Mesenchymal stem cell (in vitro differentiated cells and primary cell): ENCODE measurements around the gene MAN2A1.

Experiments used
- DNase-seq: peaks from one replicate; pipeline ENCODE4 v3.0.0-alpha.2; 2013
- H2AFZ ChIP-seq: one replicate; pipeline ENCODE4 v1.6.1; 2013; ENCODE audit warnings: low read depth, mild to moderate bottlenecking, control low read depth, inconsistent platforms, low read length, moderate library complexity
- H2AK5ac ChIP-seq: 2 replicates; pipeline ENCODE4 v1.6.1; 2013; ENCODE audit warnings: low read length, moderate library complexity, mild to moderate bottlenecking, inconsistent platforms; ENCODE audit not compliant: severe bottlenecking
- H2BK120ac ChIP-seq: one replicate; pipeline ENCODE4 v1.6.1; 2013; ENCODE audit warnings: low read depth, mild to moderate bottlenecking, inconsistent platforms, low read length, moderate library complexity
- H2BK12ac ChIP-seq, 2 experiments: one replicate each; pipeline ENCODE4 v1.6.1; 2013; ENCODE audit warnings: inconsistent platforms in 2 of 2, low read length in 2 of 2, mild to moderate bottlenecking in 2 of 2, moderate library complexity in 2 of 2, control low read depth in 1 of 2
- H2BK15ac ChIP-seq: one replicate; pipeline ENCODE4 v1.6.1; 2013; ENCODE audit warnings: mild to moderate bottlenecking, low read depth, inconsistent platforms; ENCODE audit not compliant: poor library complexity, severe bottlenecking
- H2BK5ac ChIP-seq: 2 replicates; pipeline ENCODE4 v1.6.1; 2013; ENCODE audit warnings: low read depth, mild to moderate bottlenecking, low read length, control low read depth, inconsistent platforms; ENCODE audit not compliant: poor library complexity, severe bottlenecking
- H3K14ac ChIP-seq, 2 experiments: one replicate each; pipeline ENCODE4 v1.6.1; 2013; ENCODE audit warnings: inconsistent platforms in 2 of 2, low read length in 2 of 2, control low read depth in 1 of 2, mild to moderate bottlenecking in 1 of 2, moderate library complexity in 1 of 2
- H3K18ac ChIP-seq, 2 experiments: one replicate each; pipeline ENCODE4 v1.6.1; 2013; ENCODE audit warnings: inconsistent platforms in 2 of 2, low read length in 2 of 2, control low read depth in 1 of 2, low read depth in 1 of 2, mild to moderate bottlenecking in 1 of 2
- H3K23ac ChIP-seq, 2 experiments: one replicate each; pipeline ENCODE4 v1.6.1; 2013; ENCODE audit warnings: inconsistent platforms in 2 of 2, low read length in 2 of 2, mild to moderate bottlenecking in 2 of 2, moderate library complexity in 2 of 2, control low read depth in 1 of 2
- H3K27ac ChIP-seq: 2 replicates; pipeline ENCODE4 v1.5.1; 2013; ENCODE audit warnings: mild to moderate bottlenecking, moderate library complexity, low read length, control low read depth, inconsistent platforms; ENCODE audit not compliant: poor library complexity, severe bottlenecking
- H3K27me3 ChIP-seq, 2 experiments: 2 replicates each; pipeline versions ENCODE4 v1.6.1 to v1.7.0; 2013; ENCODE audit warnings: low read length in 2 of 2, mild to moderate bottlenecking in 2 of 2, moderate library complexity in 2 of 2, control low read depth in 1 of 2, inconsistent platforms in 1 of 2; ENCODE audit not compliant: control insufficient read depth in 1 of 2, insufficient read depth in 1 of 2
- H3K36me3 ChIP-seq, 2 experiments: 2 replicates each; pipeline versions ENCODE4 v1.6.1 to v1.7.0; 2013; ENCODE audit warnings: low read length in 2 of 2, control low read depth in 1 of 2, inconsistent platforms in 1 of 2, low read depth in 1 of 2, mild to moderate bottlenecking in 1 of 2; ENCODE audit not compliant: insufficient read depth in 2 of 2, control insufficient read depth in 1 of 2
- H3K4ac ChIP-seq, 2 experiments: one replicate each; pipeline ENCODE4 v1.6.1; 2013; ENCODE audit warnings: inconsistent platforms in 2 of 2, low read length in 2 of 2, mild to moderate bottlenecking in 2 of 2, moderate library complexity in 2 of 2, control low read depth in 1 of 2, low read depth in 1 of 2
- H3K4me1 ChIP-seq: 2 replicates; pipeline ENCODE4 v1.6.1; 2013; ENCODE audit warnings: low read depth, low read length, control low read depth; ENCODE audit not compliant: control insufficient read depth, insufficient read depth
- H3K4me2 ChIP-seq: 2 replicates; pipeline ENCODE4 v1.6.1; 2013; ENCODE audit warnings: low read length, mild to moderate bottlenecking, inconsistent platforms; ENCODE audit not compliant: poor library complexity, severe bottlenecking
- H3K4me3 ChIP-seq, 2 experiments: 2 replicates each; pipeline versions ENCODE4 v1.5.1 to v1.7.0; 2013; ENCODE audit warnings: low read length in 2 of 2, mild to moderate bottlenecking in 2 of 2, control low read depth in 1 of 2, low read depth in 1 of 2; ENCODE audit not compliant: insufficient read depth in 1 of 2
- H3K79me1 ChIP-seq: replicated peaks from 2 replicates; pipeline ENCODE4 v1.6.1; 2013; ENCODE audit warnings: mild to moderate bottlenecking, control low read depth, low read length, inconsistent platforms; ENCODE audit not compliant: poor library complexity, severe bottlenecking
- H3K9ac ChIP-seq: 2 replicates; pipeline ENCODE4 v1.7.0; 2013; ENCODE audit warnings: mild to moderate bottlenecking, low read length, moderate library complexity
- H3K9me3 ChIP-seq: 2 replicates; pipeline ENCODE4 v1.7.0; 2013; ENCODE audit warnings: mild to moderate bottlenecking, low read length; ENCODE audit not compliant: control insufficient read depth
- H4K8ac ChIP-seq: one replicate; pipeline ENCODE4 v1.6.1; 2013; ENCODE audit warnings: inconsistent platforms, mild to moderate bottlenecking, low read length, moderate library complexity
- H4K91ac ChIP-seq: one replicate; pipeline ENCODE4 v1.6.1; 2013; ENCODE audit warnings: mild to moderate bottlenecking, low read length, inconsistent platforms
- WGBS: methylation state at CpG from one replicate; pipeline ENCODE4 v1.1.7; 2013; ENCODE audit warnings: mixed read lengths; 5-methylcytosine and 5-hydroxymethylcytosine counted together

MAN2A1 gene

GRCh38 chr5:109653042-109653441, 36.7 kb upstream of the MAN2A1 start:
- H2AK5ac ChIP-seq: no peak overlapping the region
- no peak overlapping the region for H4K91ac ChIP-seq
- no peak overlapping the region for H3K9ac ChIP-seq
- H3K18ac ChIP-seq: no peak overlapping the region
- H3K36me3 ChIP-seq: no peaks in the 10 kb centered on the region
- no peak overlapping the region for H3K27ac ChIP-seq
- H3K27me3 ChIP-seq: no peaks in the 10 kb centered on the region
- no peak overlapping the region for H2BK5ac ChIP-seq
- H3K4me2 ChIP-seq: no peak overlapping the region
- no peak overlapping the region for H2BK15ac ChIP-seq
- no peak overlapping the region for H3K23ac ChIP-seq
- H4K8ac ChIP-seq: no peak overlapping the region
- no peak overlapping the region for H2BK12ac ChIP-seq
- peaks cover 2% of the 10 kb centered on the region for H3K4me1 ChIP-seq
- WGBS: 83% methylated on average over 1 of the region's 2 CpGs
- H2BK120ac ChIP-seq: no peak overlapping the region
- no peak overlapping the region for H2AFZ ChIP-seq
- H3K79me1 ChIP-seq: no peaks in the 10 kb centered on the region
- H3K9me3 ChIP-seq: no peaks in the 10 kb centered on the region
- H3K14ac ChIP-seq: no peak overlapping the region
- no peak overlapping the region for H3K4ac ChIP-seq
- no peak overlapping the region for H3K4me3 ChIP-seq
- DNase-seq: no peak

GRCh38 chr5:109653561-109654239, 36.0 kb upstream of the MAN2A1 start:
- DNase-seq: no peak

GRCh38 chr5:109654455-109654854, 35.3 kb upstream of the MAN2A1 start:
- no peak overlapping the region for H3K27ac ChIP-seq
- no peak overlapping the region for H3K23ac ChIP-seq
- H3K9ac ChIP-seq: no peak overlapping the region
- no peak overlapping the region for H2BK5ac ChIP-seq
- H3K4ac ChIP-seq: no peak overlapping the region
- H3K9me3 ChIP-seq: no peaks in the 10 kb centered on the region
- 62% methylated on average over 4 of the region's 6 CpGs for WGBS
- H2AFZ ChIP-seq: no peak overlapping the region
- no peak overlapping the region for H2BK15ac ChIP-seq
- no peaks in the 10 kb centered on the region for H3K36me3 ChIP-seq
- H3K79me1 ChIP-seq: no peaks in the 10 kb centered on the region
- no peak overlapping the region for H2AK5ac ChIP-seq
- H4K8ac ChIP-seq: no peak overlapping the region
- peaks cover 2% of the 10 kb centered on the region for H3K4me1 ChIP-seq
- no peak overlapping the region for H2BK120ac ChIP-seq
- no peak overlapping the region for H3K4me3 ChIP-seq
- no peak overlapping the region for H3K4me2 ChIP-seq
- no peak overlapping the region for H3K18ac ChIP-seq
- H3K14ac ChIP-seq: no peak overlapping the region
- DNase-seq: no peak
- H4K91ac ChIP-seq: no peak overlapping the region
- H2BK12ac ChIP-seq: no peak overlapping the region
- no peaks in the 10 kb centered on the region for H3K27me3 ChIP-seq

More at GRCh38 chr5:109653561-109654239, 36.0 kb upstream of the MAN2A1 start:
- no peak overlapping the region for H4K8ac ChIP-seq
- H2BK120ac ChIP-seq: no peak overlapping the region
- WGBS: 83% methylated on average over 3 of the region's 3 CpGs
- H3K27me3 ChIP-seq: no peaks in the 10 kb centered on the region
- no peak overlapping the region for H2BK5ac ChIP-seq
- no peak overlapping the region for H3K14ac ChIP-seq
- no peaks in the 10 kb centered on the region for H3K9me3 ChIP-seq
- H3K79me1 ChIP-seq: no peaks in the 10 kb centered on the region
- no peak overlapping the region for H2BK12ac ChIP-seq
- no peaks in the 10 kb centered on the region for H3K36me3 ChIP-seq
- H2BK15ac ChIP-seq: no peak overlapping the region
- H3K4me3 ChIP-seq: no peak overlapping the region
- no peak overlapping the region for H4K91ac ChIP-seq
- no peak overlapping the region for H3K18ac ChIP-seq
- H3K23ac ChIP-seq: no peak overlapping the region
- no peak overlapping the region for H3K4me2 ChIP-seq
- no peak overlapping the region for H3K4ac ChIP-seq
- H3K27ac ChIP-seq: no peak overlapping the region
- H3K9ac ChIP-seq: no peak overlapping the region
- peaks cover 2% of the 10 kb centered on the region for H3K4me1 ChIP-seq
- H2AK5ac ChIP-seq: no peak overlapping the region
- no peak overlapping the region for H2AFZ ChIP-seq

- peaks cover 2% of the 10 kb centered on the region for H3K4me1 ChIP-seq
- no peak overlapping the region for H4K8ac ChIP-seq
- H2AFZ ChIP-seq: no peak overlapping the region
- H3K27me3 ChIP-seq: no peaks in the 10 kb centered on the region
- H3K4me3 ChIP-seq: no peak overlapping the region
- no peak overlapping the region for H2BK120ac ChIP-seq
- H2BK5ac ChIP-seq: no peak overlapping the region
- WGBS: 90% methylated on average over 2 of the region's 2 CpGs
- H2AK5ac ChIP-seq: no peak overlapping the region
- H3K18ac ChIP-seq: no peak overlapping the region
- H3K4ac ChIP-seq: no peak overlapping the region
- no peak overlapping the region for H3K27ac ChIP-seq
- no peaks in the 10 kb centered on the region for H3K36me3 ChIP-seq
- H3K23ac ChIP-seq: no peak overlapping the region
- H3K9ac ChIP-seq: no peak overlapping the region
- H2BK12ac ChIP-seq: no peak overlapping the region
- no peak overlapping the region for H3K4me2 ChIP-seq
- H3K14ac ChIP-seq: no peak overlapping the region
- no peak for DNase-seq
- H3K79me1 ChIP-seq: no peaks in the 10 kb centered on the region
- no peak overlapping the region for H2BK15ac ChIP-seq
- no peaks in the 10 kb centered on the region for H3K9me3 ChIP-seq
- no peak overlapping the region for H4K91ac ChIP-seq
These were observed 33.9 kb upstream of the MAN2A1 start for GRCh38 chr5:109655841-109656240.
